ENCODE results near the gene ACAD8.

ACAD8 gene

GRCh38 chr11:134231958-134232659 is 21.3 kb upstream of the ACAD8 start:
- no peak for TF ChIP-seq CTCF (conservative IDR thresholded peaks at IDR 0.05)
- no peak overlapping the region for H3K27ac ChIP-seq

- no peak for TF ChIP-seq CTCF (conservative IDR thresholded peaks at IDR 0.05)
- H3K27ac ChIP-seq, result no peak overlapping the region
These were observed 19.6 kb upstream of the ACAD8 start for GRCh38 chr11:134233729-134234179.

- TF ChIP-seq CTCF (conservative IDR thresholded peaks at IDR 0.05), result no peak
- no peak overlapping the region for H3K27ac ChIP-seq
These were observed 18.0 kb upstream of the ACAD8 start for GRCh38 chr11:134235399-134235798.

GRCh38 chr11:134236834-134237556 is 16.4 kb upstream of the ACAD8 start:
- no peak for TF ChIP-seq CTCF (conservative IDR thresholded peaks at IDR 0.05)
- H3K27ac ChIP-seq, result no peak overlapping the region

- H3K27ac ChIP-seq, result no peak overlapping the region
- TF ChIP-seq CTCF (conservative IDR thresholded peaks at IDR 0.05), result no peak
These were observed 15.8 kb upstream of the ACAD8 start for GRCh38 chr11:134237557-134237922.

GRCh38 chr11:134238956-134239355 is 14.4 kb upstream of the ACAD8 start:
- no peak overlapping the region for H3K27ac ChIP-seq
- TF ChIP-seq CTCF (conservative IDR thresholded peaks at IDR 0.05), result no peak

GRCh38 chr11:134240592-134240991 is 12.8 kb upstream of the ACAD8 start:
- H3K27ac ChIP-seq, result no peak overlapping the region
- TF ChIP-seq CTCF (conservative IDR thresholded peaks at IDR 0.05), result no peak

All from VCaP (cell line).